CD14-positive monocyte (primary cell): ENCODE measurements around the gene IPO8. TPM values are rescaled to one million over a fixed set of nuclear protein-coding genes. Genes with fewer than 3 reads are reported as not detected.

Source experiments
- DNase-seq, 3 donors: peaks; one replicate each; pipeline ENCODE4 v3.0.0-alpha.2; 2011 to 2022
- H2AFZ ChIP-seq: 2 replicates; pipeline ENCODE4 v1.6.0; 2012; ENCODE audit warnings: mild to moderate bottlenecking, low read depth, low read length, inconsistent platforms; ENCODE audit not compliant: insufficient read depth, poor library complexity, severe bottlenecking
- H3K27ac ChIP-seq, 2 donors: 1 replicate in 1 of 2; 2 replicates in 1 of 2; pipeline ENCODE4 v1.5.1; 2012 to 2013; ENCODE audit warnings: low read length in 2 of 2, control low read depth in 1 of 2, inconsistent platforms in 1 of 2, low read depth in 1 of 2, mild to moderate bottlenecking in 1 of 2
- H3K27me3 ChIP-seq, 2 donors: one replicate each; pipeline versions ENCODE4 v1.6.0 to v1.6.1; 2011 to 2013; ENCODE audit warnings: low read length in 2 of 2; ENCODE audit not compliant: control insufficient read depth in 2 of 2, insufficient read depth in 2 of 2
- H3K36me3 ChIP-seq, 2 donors: replicated peaks in 1 of 2; 1 replicate in 1 of 2; 2 replicates in 1 of 2; pipeline versions ENCODE4 v1.5.1 to v1.6.1; 2012 to 2013; ENCODE audit warnings: low read length in 2 of 2, control low read depth in 1 of 2, inconsistent platforms in 1 of 2, mild to moderate bottlenecking in 1 of 2; ENCODE audit not compliant: insufficient read depth in 2 of 2, control insufficient read depth in 1 of 2
- H3K4me1 ChIP-seq, 2 donors: 1 replicate in 1 of 2; 2 replicates in 1 of 2; pipeline versions ENCODE4 v1.5.1 to v1.6.1; 2012 to 2013; ENCODE audit warnings: low read length in 2 of 2, control low read depth in 1 of 2, inconsistent platforms in 1 of 2, mild to moderate bottlenecking in 1 of 2, moderate library complexity in 1 of 2; ENCODE audit not compliant: insufficient read depth in 2 of 2, control insufficient read depth in 1 of 2
- H3K4me2 ChIP-seq: replicated peaks from 2 replicates; pipeline ENCODE3; 2012; ENCODE audit warnings: low read length, moderate library complexity, mild to moderate bottlenecking; ENCODE audit not compliant: poor library complexity, severe bottlenecking; ENCODE audit errors: extremely low read depth
- H3K4me3 ChIP-seq, 3 experiments: fragments of 200-600 bp in 1 of 3; sonication (generic) in 1 of 3; replicated peaks in 1 of 3; 1 replicate in 2 of 3; 2 replicates in 1 of 3; pipeline ENCODE4 v1.5.1; 2011 to 2013; ENCODE audit warnings: low read length in 3 of 3, mild to moderate bottlenecking in 3 of 3, control low read depth in 2 of 3, low read depth in 2 of 3, inconsistent platforms in 1 of 3, moderate library complexity in 1 of 3
- H3K79me2 ChIP-seq: 2 replicates; pipeline ENCODE4 v1.6.0; 2012; ENCODE audit warnings: mild to moderate bottlenecking, control low read depth, inconsistent platforms, low read length, moderate library complexity; ENCODE audit not compliant: insufficient read depth
- H3K9ac ChIP-seq: 2 replicates; pipeline ENCODE4 v1.6.0; 2017; ENCODE audit warnings: low read length, mild to moderate bottlenecking; ENCODE audit not compliant: insufficient read depth, poor library complexity, severe bottlenecking
- H3K9me3 ChIP-seq, 2 donors: replicated peaks in 1 of 2; 1 replicate in 1 of 2; 2 replicates in 1 of 2; pipeline versions ENCODE4 v1.5.1 to v1.6.1; 2012 to 2013; ENCODE audit warnings: low read length in 2 of 2, control low read depth in 1 of 2; ENCODE audit not compliant: control insufficient read depth in 1 of 2, insufficient read depth in 1 of 2
- H4K20me1 ChIP-seq: 2 replicates; pipeline ENCODE4 v1.6.0; 2012; ENCODE audit warnings: mild to moderate bottlenecking, low read length, control low read depth, moderate library complexity; ENCODE audit not compliant: insufficient read depth
- H3K27ac Mint-ChIP-seq, 7 donors: one replicate each; pipeline ENCODE4 v1.8.0; 2020; ENCODE audit warnings: mild to moderate bottlenecking in 7 of 7, mixed read lengths in 7 of 7, moderate library complexity in 6 of 7, inconsistent platforms in 2 of 7
- H3K27me3 Mint-ChIP-seq, 3 donors: one replicate each; pipeline ENCODE4 v1.8.0; 2021 to 2022; ENCODE audit warnings: low read depth in 3 of 3, mild to moderate bottlenecking in 3 of 3, mixed read lengths in 3 of 3, moderate library complexity in 3 of 3, inconsistent platforms in 1 of 3
- H3K36me3 Mint-ChIP-seq, 2 donors: one replicate each; pipeline ENCODE4 v1.8.0; 2020; ENCODE audit warnings: mixed read lengths in 2 of 2, inconsistent platforms in 1 of 2, mild to moderate bottlenecking in 1 of 2
- H3K4me1 Mint-ChIP-seq: one replicate; pipeline ENCODE4 v1.8.0; 2020; ENCODE audit warnings: mild to moderate bottlenecking, mixed read lengths
- H3K4me3 Mint-ChIP-seq, 2 donors: one replicate each; pipeline ENCODE4 v1.8.0; 2020; ENCODE audit warnings: mild to moderate bottlenecking in 2 of 2, mixed read lengths in 2 of 2, moderate library complexity in 1 of 2
- H3K9me3 Mint-ChIP-seq, 7 donors: one replicate each; pipeline ENCODE4 v1.8.0; 2020 to 2022; ENCODE audit warnings: mixed read lengths in 7 of 7, mild to moderate bottlenecking in 6 of 7, moderate library complexity in 6 of 7, inconsistent platforms in 2 of 7
- WGBS: methylation state at CpG from one replicate; pipeline ENCODE4 v1.1.5; 2013; ENCODE audit warnings: missing lambda C conversion rate; ENCODE audit not compliant: insufficient coverage; 5-methylcytosine and 5-hydroxymethylcytosine counted together
- intact Hi-C, 2 donors: fragments of 100-400 bp; cut with micrococcal nuclease; formaldehyde crosslinking; loops; one replicate each; pipeline versions ENCODE4 v1.15.0 to v1.15.1; 2023
- polyA plus RNA-seq, 3 donors: library from polyadenylated mRNA; depleted of rRNA in 1 of 3; unstranded in 2 of 3; stranded (reverse) in 1 of 3; fragments of 300-500 nt in 2 of 3; fragments of >200 nt in 1 of 3; fragmentation: Illumina TruSeq in 2 of 3; gene quantifications; 1 replicate in 2 of 3; 2 replicates in 1 of 3; pipeline ENCODE4 v1.2.3, GENCODE V29; 2012 to 2021
- TF ChIP-seq, protein P1 (sequence below): fragments of 200-600 bp; IDR thresholded peaks from one replicate; pipeline ENCODE4 v1.8.0; 2022; ENCODE audit warnings: antibody characterized with exemption, mild to moderate bottlenecking

The IPO8 gene
- polyA plus RNA-seq, 3 donors = 8.4 to 15.8 (median 12.5) TPM

- no peaks in the 10 kb centered on the region for H4K20me1 ChIP-seq
- no peaks in the 10 kb centered on the region for H3K27me3 ChIP-seq
- peak overlapping the region in 1 of 7 donors; percentile 52 for H3K27ac Mint-ChIP-seq
- no peaks in the 10 kb centered on the region for H3K9me3 ChIP-seq
- peaks cover 64 to 65% of the 10 kb centered on the region in 2 donors for H3K36me3 Mint-ChIP-seq
- H3K9me3 Mint-ChIP-seq = peaks cover 0 to 2% (median 0%) of the 10 kb centered on the region in 7 donors
- intact Hi-C loops = no loop called here
- no peak overlapping the region for H3K4me3 ChIP-seq
- TF ChIP-seq, protein P1, sequence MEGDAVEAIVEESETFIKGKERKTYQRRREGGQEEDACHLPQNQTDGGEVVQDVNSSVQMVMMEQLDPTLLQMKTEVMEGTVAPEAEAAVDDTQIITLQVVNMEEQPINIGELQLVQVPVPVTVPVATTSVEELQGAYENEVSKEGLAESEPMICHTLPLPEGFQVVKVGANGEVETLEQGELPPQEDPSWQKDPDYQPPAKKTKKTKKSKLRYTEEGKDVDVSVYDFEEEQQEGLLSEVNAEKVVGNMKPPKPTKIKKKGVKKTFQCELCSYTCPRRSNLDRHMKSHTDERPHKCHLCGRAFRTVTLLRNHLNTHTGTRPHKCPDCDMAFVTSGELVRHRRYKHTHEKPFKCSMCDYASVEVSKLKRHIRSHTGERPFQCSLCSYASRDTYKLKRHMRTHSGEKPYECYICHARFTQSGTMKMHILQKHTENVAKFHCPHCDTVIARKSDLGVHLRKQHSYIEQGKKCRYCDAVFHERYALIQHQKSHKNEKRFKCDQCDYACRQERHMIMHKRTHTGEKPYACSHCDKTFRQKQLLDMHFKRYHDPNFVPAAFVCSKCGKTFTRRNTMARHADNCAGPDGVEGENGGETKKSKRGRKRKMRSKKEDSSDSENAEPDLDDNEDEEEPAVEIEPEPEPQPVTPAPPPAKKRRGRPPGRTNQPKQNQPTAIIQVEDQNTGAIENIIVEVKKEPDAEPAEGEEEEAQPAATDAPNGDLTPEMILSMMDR = no peak
- no peak overlapping the region for H3K4me2 ChIP-seq
- H3K4me1 Mint-ChIP-seq = no peaks in the 10 kb centered on the region
- H3K27me3 Mint-ChIP-seq = no peaks in the 10 kb centered on the region
- H3K9ac ChIP-seq = no peak overlapping the region
- WGBS = 100% methylated on average over 1 of the region's 4 CpGs
- DNase-seq = no peak
- no peak overlapping the region for H3K27ac ChIP-seq
- H3K4me1 ChIP-seq = no peaks in the 10 kb centered on the region
- peaks cover 29 to 83% of the 10 kb centered on the region in 2 donors for H3K36me3 ChIP-seq
- no peaks in the 10 kb centered on the region for H3K79me2 ChIP-seq
- H2AFZ ChIP-seq = no peak overlapping the region
- no peak overlapping the region for H3K4me3 Mint-ChIP-seq
Measured at GRCh38 chr12:30643366-30643765, 52.3 kb downstream of the IPO8 start.

DNA sequence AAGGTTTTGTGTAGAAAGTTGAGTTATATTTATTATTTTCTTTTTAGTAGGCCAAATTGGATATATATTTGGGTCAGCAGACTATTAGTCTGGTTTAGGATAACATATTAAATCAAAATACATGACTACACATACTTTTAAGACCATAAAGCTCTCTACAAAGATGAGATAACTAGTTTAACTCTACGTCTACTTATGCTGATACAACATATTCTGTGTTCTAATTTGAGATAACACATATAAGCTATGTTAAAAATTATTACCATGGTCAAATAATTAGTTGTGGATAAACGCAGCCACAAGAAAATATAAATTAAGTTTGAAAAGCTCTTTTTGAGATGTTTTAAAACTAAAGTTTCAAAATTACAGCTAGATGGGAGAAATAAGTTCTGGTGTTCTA lies 55.3 kb downstream of the IPO8 start:
- no CpG with 5 or more reads among the region's 2 CpGs for WGBS
- H3K4me2 ChIP-seq = no peak overlapping the region
- no peaks in the 10 kb centered on the region for H3K27me3 Mint-ChIP-seq

More for the DNA sequence above, 55.3 kb downstream of the IPO8 start:
- H3K27ac ChIP-seq = no peak overlapping the region
- DNase-seq = no peak
- no peak overlapping the region for H3K4me3 Mint-ChIP-seq
- TF ChIP-seq, protein P1 = no peak
- peaks cover 49 to 87% of the 10 kb centered on the region in 2 donors for H3K36me3 ChIP-seq
- no peak overlapping the region for H3K9ac ChIP-seq
- no peak overlapping the region for H2AFZ ChIP-seq
- peaks cover 0 to 2% (median 0%) of the 10 kb centered on the region in 7 donors for H3K9me3 Mint-ChIP-seq
- intact Hi-C loops = no loop called here
- no peaks in the 10 kb centered on the region for H3K79me2 ChIP-seq
- H3K27me3 ChIP-seq = no peaks in the 10 kb centered on the region
- no peaks in the 10 kb centered on the region for H4K20me1 ChIP-seq
- no peaks in the 10 kb centered on the region for H3K9me3 ChIP-seq
- H3K4me1 ChIP-seq = no peaks in the 10 kb centered on the region
- H3K36me3 Mint-ChIP-seq = peaks cover 63 to 68% of the 10 kb centered on the region in 2 donors
- no peak overlapping the region for H3K4me3 ChIP-seq
- no peaks in the 10 kb centered on the region for H3K4me1 Mint-ChIP-seq
- no peak overlapping the region for H3K27ac Mint-ChIP-seq
